SK-N-SH (cell line): ENCODE data around the gene VGLL4.

Experiments
- CTCF ChIP-seq: fragments of 200-600 bp; sonication (generic); IDR thresholded peaks from 2 replicates; pipeline ENCODE4 v1.6.1; 2017; ENCODE audit warnings: antibody characterized with exemption, mild to moderate bottlenecking, moderate library complexity
- EZH2phosphoT487 ChIP-seq: fragments of 200-600 bp; sonication (generic); IDR thresholded peaks from 2 replicates; pipeline ENCODE4 v1.6.1; 2017; ENCODE audit warnings: low read depth, mixed run types, mild to moderate bottlenecking, antibody characterized with exemption, moderate library complexity, borderline replicate concordance
- FOXM1 ChIP-seq: IDR thresholded peaks from 2 replicates; pipeline ENCODE4 v1.4.0; 2012; ENCODE audit warnings: low read depth, mild to moderate bottlenecking
- GABPA ChIP-seq: IDR thresholded peaks from 2 replicates; pipeline ENCODE4 v1.4.0; 2012; ENCODE audit warnings: low read depth, mild to moderate bottlenecking
- JUND ChIP-seq: IDR thresholded peaks from 2 replicates; pipeline ENCODE4 v1.4.0; 2012
- MXI1 ChIP-seq: IDR thresholded peaks from 2 replicates; pipeline ENCODE4 v1.6.1; 2012; ENCODE audit warnings: mild to moderate bottlenecking, low read depth, low read length, improper control_type of control experiment
- NRF1 ChIP-seq: IDR thresholded peaks from 2 replicates; pipeline ENCODE4 v1.6.1; 2012; ENCODE audit warnings: low read depth, mild to moderate bottlenecking, low read length
- RAD21 ChIP-seq: IDR thresholded peaks from 2 replicates; pipeline ENCODE4 v1.6.1; 2012; ENCODE audit warnings: mild to moderate bottlenecking, low read length
- RFX5 ChIP-seq: IDR thresholded peaks from 2 replicates; pipeline ENCODE4 v1.6.1; 2012; ENCODE audit warnings: mild to moderate bottlenecking, improper control_type of control experiment, low read length
- TAF1 ChIP-seq: IDR thresholded peaks from 2 replicates; pipeline ENCODE4 v1.6.1; 2012; ENCODE audit warnings: low read depth, mild to moderate bottlenecking, low read length, moderate library complexity, borderline replicate concordance
- TEAD4 ChIP-seq: IDR thresholded peaks from 2 replicates; pipeline ENCODE4 v1.4.0; 2012; ENCODE audit warnings: mild to moderate bottlenecking, borderline replicate concordance; ENCODE audit not compliant: insufficient read depth
- TF ChIP-seq, protein P1 (sequence below): IDR thresholded peaks from 2 replicates; pipeline ENCODE4 v1.6.1; 2012; ENCODE audit warnings: mild to moderate bottlenecking, low read depth, low read length, moderate library complexity

DNA sequence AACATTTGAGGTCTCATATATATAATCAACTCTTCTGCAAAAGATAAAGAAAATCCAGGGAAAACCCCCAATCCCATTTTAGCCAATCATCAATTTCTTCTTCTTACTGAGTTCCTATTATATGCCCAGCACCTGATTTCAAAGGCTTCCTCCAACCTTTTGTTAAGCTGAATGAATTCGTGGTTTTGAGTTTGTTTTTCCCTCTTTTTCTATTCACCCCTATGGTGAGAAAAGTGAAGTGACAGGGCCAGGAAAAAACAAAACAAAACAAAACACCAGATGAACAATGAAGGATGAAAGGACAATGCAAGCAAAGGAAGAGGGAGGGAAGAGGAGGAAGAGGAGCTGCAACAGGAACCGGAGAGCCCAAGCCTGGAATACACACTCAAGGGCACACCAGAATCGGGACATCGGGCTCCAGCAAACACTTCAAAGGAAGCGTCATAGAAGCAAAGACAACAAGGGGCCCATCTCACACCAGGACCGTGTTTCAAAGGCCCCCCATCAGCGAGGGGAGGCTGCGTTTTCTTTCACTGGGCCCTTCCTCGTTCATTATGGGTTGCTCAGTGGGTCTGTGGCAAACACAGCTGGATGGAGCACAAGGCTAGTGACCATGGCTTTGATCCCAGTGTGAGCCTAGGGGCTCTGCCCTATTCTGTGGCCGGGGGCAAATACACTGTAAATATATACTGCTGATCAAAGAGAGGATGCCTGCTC, 50.2 kb downstream of the VGLL4 start:
- no peak for TF ChIP-seq CTCF
- no peak for TF ChIP-seq NRF1
- TF ChIP-seq JUND, result no peak
- no peak for TF ChIP-seq TAF1
- no peak for TF ChIP-seq GABPA
- no peak for TF ChIP-seq FOXM1
- TF ChIP-seq RAD21, result no peak
- no peak for TF ChIP-seq EZH2phosphoT487
- TF ChIP-seq, protein P1, sequence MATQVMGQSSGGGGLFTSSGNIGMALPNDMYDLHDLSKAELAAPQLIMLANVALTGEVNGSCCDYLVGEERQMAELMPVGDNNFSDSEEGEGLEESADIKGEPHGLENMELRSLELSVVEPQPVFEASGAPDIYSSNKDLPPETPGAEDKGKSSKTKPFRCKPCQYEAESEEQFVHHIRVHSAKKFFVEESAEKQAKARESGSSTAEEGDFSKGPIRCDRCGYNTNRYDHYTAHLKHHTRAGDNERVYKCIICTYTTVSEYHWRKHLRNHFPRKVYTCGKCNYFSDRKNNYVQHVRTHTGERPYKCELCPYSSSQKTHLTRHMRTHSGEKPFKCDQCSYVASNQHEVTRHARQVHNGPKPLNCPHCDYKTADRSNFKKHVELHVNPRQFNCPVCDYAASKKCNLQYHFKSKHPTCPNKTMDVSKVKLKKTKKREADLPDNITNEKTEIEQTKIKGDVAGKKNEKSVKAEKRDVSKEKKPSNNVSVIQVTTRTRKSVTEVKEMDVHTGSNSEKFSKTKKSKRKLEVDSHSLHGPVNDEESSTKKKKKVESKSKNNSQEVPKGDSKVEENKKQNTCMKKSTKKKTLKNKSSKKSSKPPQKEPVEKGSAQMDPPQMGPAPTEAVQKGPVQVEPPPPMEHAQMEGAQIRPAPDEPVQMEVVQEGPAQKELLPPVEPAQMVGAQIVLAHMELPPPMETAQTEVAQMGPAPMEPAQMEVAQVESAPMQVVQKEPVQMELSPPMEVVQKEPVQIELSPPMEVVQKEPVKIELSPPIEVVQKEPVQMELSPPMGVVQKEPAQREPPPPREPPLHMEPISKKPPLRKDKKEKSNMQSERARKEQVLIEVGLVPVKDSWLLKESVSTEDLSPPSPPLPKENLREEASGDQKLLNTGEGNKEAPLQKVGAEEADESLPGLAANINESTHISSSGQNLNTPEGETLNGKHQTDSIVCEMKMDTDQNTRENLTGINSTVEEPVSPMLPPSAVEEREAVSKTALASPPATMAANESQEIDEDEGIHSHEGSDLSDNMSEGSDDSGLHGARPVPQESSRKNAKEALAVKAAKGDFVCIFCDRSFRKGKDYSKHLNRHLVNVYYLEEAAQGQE, result no peak
- no peak for TF ChIP-seq RFX5
- no peak for TF ChIP-seq TEAD4
- no peak for TF ChIP-seq MXI1
